Inferior parietal cortex (tissue), 1 donor: ENCODE results near the gene BICRAL.
"Not testable (repeated sequence)": the region's sequence is repeated elsewhere in the genome, so short reads cannot be mapped to it uniquely, and the experiment has no call there.

ENCODE experiments used
- DNase-seq: peaks from one replicate; pipeline ENCODE4 v3.0.0-alpha.2; 2016; ENCODE audit errors: extremely low spot score

BICRAL gene

GRCh38 chr6:42790549-42791181 is 8.8 kb downstream of the BICRAL start:
- DNase-seq = no peak

GRCh38 chr6:42791706-42792320 is 10.0 kb downstream of the BICRAL start:
- DNase-seq = no peak

- no peak for DNase-seq
Observed at GRCh38 chr6:42795651-42796050, 13.8 kb downstream of the BICRAL start.

- no peak for DNase-seq
Observed at GRCh38 chr6:42796171-42796570, 14.3 kb downstream of the BICRAL start.

GRCh38 chr6:42797696-42798095 is 15.8 kb downstream of the BICRAL start:
- not testable (repeated sequence) for DNase-seq

- no peak for DNase-seq
Observed at GRCh38 chr6:42805297-42805861, 23.5 kb downstream of the BICRAL start.

GRCh38 chr6:42806359-42806758 is 24.5 kb downstream of the BICRAL start:
- not testable (repeated sequence) for DNase-seq

- DNase-seq = no peak
Observed at GRCh38 chr6:42808492-42809483, 26.9 kb downstream of the BICRAL start.

- DNase-seq = no peak
Observed at GRCh38 chr6:42813074-42813645, 31.3 kb downstream of the BICRAL start.

GRCh38 chr6:42813906-42814444 is 32.1 kb downstream of the BICRAL start:
- DNase-seq = no peak

- DNase-seq = not testable (repeated sequence)
Observed at GRCh38 chr6:42815726-42816125, 33.9 kb downstream of the BICRAL start.

GRCh38 chr6:42817907-42818306 is 36.1 kb downstream of the BICRAL start:
- DNase-seq = no peak

- no peak for DNase-seq
Observed at GRCh38 chr6:42818416-42818815, 36.6 kb downstream of the BICRAL start.

GRCh38 chr6:42818878-42819277 is 37.0 kb downstream of the BICRAL start:
- no peak for DNase-seq

GRCh38 chr6:42819803-42820511 is 38.1 kb downstream of the BICRAL start:
- DNase-seq = no peak

- DNase-seq = peak; percentile 22
Observed at GRCh38 chr6:42820512-42821340, 38.9 kb downstream of the BICRAL start.

- DNase-seq = no peak
Observed at GRCh38 chr6:42821341-42821668, 39.5 kb downstream of the BICRAL start.

- DNase-seq = no peak
Observed at GRCh38 chr6:42821846-42822245, 40.0 kb downstream of the BICRAL start.

GRCh38 chr6:42829561-42830092 is 47.8 kb downstream of the BICRAL start:
- no peak for DNase-seq

- DNase-seq = no peak
Observed at GRCh38 chr6:42831237-42831636, 49.4 kb downstream of the BICRAL start.
